Fibroblast of upper back skin (primary cell): ENCODE results near the gene RNF40.

Experiments used
- DNase-seq: peaks from one replicate; pipeline ENCODE4 v3.0.0-alpha.2; 2013

The RNF40 gene

GRCh38 chr16:30761928-30762902, at the start of gene RNF40, which contains the start of gene CFAP119:
Gene RNF40 (plus strand): TSS chr16:30762322. CDS start chr16:30762546, 224 bp downstream.
Gene CFAP119 (minus strand): TSS chr16:30762062. CDS start chr16:30761748, 314 bp downstream.
- DNase-seq, result peak; percentile 98

GRCh38 chr16:30715750-30716445, 46.2 kb upstream of the RNF40 start:
- no peak for DNase-seq

GRCh38 chr16:30720086-30720485, 42.0 kb upstream of the RNF40 start:
- no peak for DNase-seq

GRCh38 chr16:30720694-30721093, 41.4 kb upstream of the RNF40 start:
- no peak for DNase-seq

- DNase-seq, result no peak
These were observed 41.0 kb upstream of the RNF40 start for GRCh38 chr16:30721167-30721566.

- peak; percentile 26 for DNase-seq
These were observed 40.5 kb upstream of the RNF40 start for GRCh38 chr16:30721606-30722005.

GRCh38 chr16:30722443-30722842, 39.7 kb upstream of the RNF40 start:
- no peak for DNase-seq

GRCh38 chr16:30722916-30723315, 39.2 kb upstream of the RNF40 start:
- no peak for DNase-seq

- DNase-seq, result no peak
These were observed 38.3 kb upstream of the RNF40 start for GRCh38 chr16:30723725-30724355.

GRCh38 chr16:30724641-30725417, 37.3 kb upstream of the RNF40 start:
- DNase-seq, result no peak

- no peak for DNase-seq
These were observed 36.7 kb upstream of the RNF40 start for GRCh38 chr16:30725418-30725792.

GRCh38 chr16:30728321-30728720, 33.8 kb upstream of the RNF40 start:
- DNase-seq, result no peak

- no peak for DNase-seq
These were observed 33.0 kb upstream of the RNF40 start for GRCh38 chr16:30728899-30729672.

GRCh38 chr16:30731411-30731810, 30.7 kb upstream of the RNF40 start:
- no peak for DNase-seq

GRCh38 chr16:30736995-30737793, 24.9 kb upstream of the RNF40 start:
- no peak for DNase-seq

- no peak for DNase-seq
These were observed 24.1 kb upstream of the RNF40 start for GRCh38 chr16:30737794-30738648.

- no peak for DNase-seq
These were observed 22.9 kb upstream of the RNF40 start for GRCh38 chr16:30738984-30739951.
